HFFc6 (cell line): ENCODE measurements around the gene SLC16A10. TPM values are rescaled to one million over a fixed set of nuclear protein-coding genes. Genes with fewer than 3 reads are reported as not detected.

ENCODE experiments used
- DNase-seq: peaks from one replicate; pipeline ENCODE4 v3.0.0-alpha.2; 2018
- H3K27ac Mint-ChIP-seq: 2 replicates; pipeline ENCODE4 v1.8.0; 2020; ENCODE audit warnings: mild to moderate bottlenecking, mixed read lengths
- H3K27me3 Mint-ChIP-seq: 2 replicates; pipeline ENCODE4 v1.8.0; 2021; ENCODE audit warnings: mild to moderate bottlenecking, moderate library complexity, mixed read lengths; ENCODE audit not compliant: insufficient read depth
- H3K36me3 Mint-ChIP-seq: 2 replicates; pipeline ENCODE4 v1.8.0; 2021; ENCODE audit warnings: low read depth, mixed read lengths
- H3K4me1 Mint-ChIP-seq: 2 replicates; pipeline ENCODE4 v1.8.0; 2020; ENCODE audit warnings: low read depth, mixed read lengths
- H3K4me3 Mint-ChIP-seq: 2 replicates; pipeline ENCODE4 v1.8.0; 2020; ENCODE audit warnings: mild to moderate bottlenecking, moderate library complexity, mixed read lengths
- H3K9me3 Mint-ChIP-seq: 2 replicates; pipeline ENCODE4 v1.8.0; 2020; ENCODE audit warnings: mild to moderate bottlenecking, mixed read lengths
- total RNA-seq, 6 experiments: library from RNA; stranded (reverse); fragmentation: NEBNext Ultra II Directional; extraction: Animal tissue kit (Norgen Biotek cat#: 25700); gene quantifications; 2 replicates in 1 of 6; 3 replicates in 5 of 6; pipeline ENCODE4 v1.2.3, GENCODE V29; 2021
- TF ChIP-seq, protein P1 (sequence below): fragments of 200-600 bp; sonication (generic); IDR thresholded peaks from 2 replicates; pipeline ENCODE4 v1.5.0; 2021; ENCODE audit warnings: antibody characterized with exemption, mild to moderate bottlenecking

The SLC16A10 gene
- total RNA-seq, 6 experiments from 2014 or later: not detected

DNA sequence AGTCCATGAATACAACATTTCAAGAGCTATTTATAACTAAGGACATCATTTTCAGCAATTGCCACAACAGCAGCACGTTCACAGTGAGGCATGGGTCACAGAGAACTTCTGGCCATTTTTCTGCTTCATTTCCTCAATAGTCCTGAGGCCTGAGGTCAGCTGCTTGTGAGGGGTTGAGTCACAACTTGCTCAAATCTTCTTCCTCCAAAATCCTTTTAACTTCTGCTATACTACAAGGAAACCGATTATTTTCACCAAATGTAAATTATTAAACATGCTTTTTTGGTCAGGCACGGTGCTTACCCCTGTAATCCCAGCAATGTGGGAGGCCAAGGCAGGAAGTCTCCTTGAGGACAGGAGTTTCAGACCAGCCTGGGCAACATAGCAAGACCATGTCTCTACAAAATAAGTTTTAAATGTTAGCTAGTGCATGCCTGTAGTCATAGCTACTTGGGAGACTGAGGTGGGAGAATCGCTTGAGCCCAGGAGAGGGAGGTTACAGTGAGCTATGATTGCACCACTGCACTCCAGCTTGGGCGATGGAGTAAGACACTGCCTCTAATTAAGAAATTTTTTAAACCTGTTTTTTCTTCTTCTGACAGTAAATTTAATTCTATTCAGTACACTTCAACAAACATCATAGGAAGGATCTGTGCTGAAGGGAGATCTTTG lies 11.1 kb upstream of the SLC16A10 start:
- Mint-ChIP-seq H3K36me3 (no peaks in the 10 kb centered on the region), H3K4me3 (no peak overlapping the region), H3K27me3 (peaks cover 19% of the 10 kb centered on the region), H3K4me1 (peaks cover 9% of the 10 kb centered on the region; the same call in 1 of the 2 replicates), H3K27ac (no peak overlapping the region), H3K9me3 (no peaks in the 10 kb centered on the region)
- TF ChIP-seq, protein P1, sequence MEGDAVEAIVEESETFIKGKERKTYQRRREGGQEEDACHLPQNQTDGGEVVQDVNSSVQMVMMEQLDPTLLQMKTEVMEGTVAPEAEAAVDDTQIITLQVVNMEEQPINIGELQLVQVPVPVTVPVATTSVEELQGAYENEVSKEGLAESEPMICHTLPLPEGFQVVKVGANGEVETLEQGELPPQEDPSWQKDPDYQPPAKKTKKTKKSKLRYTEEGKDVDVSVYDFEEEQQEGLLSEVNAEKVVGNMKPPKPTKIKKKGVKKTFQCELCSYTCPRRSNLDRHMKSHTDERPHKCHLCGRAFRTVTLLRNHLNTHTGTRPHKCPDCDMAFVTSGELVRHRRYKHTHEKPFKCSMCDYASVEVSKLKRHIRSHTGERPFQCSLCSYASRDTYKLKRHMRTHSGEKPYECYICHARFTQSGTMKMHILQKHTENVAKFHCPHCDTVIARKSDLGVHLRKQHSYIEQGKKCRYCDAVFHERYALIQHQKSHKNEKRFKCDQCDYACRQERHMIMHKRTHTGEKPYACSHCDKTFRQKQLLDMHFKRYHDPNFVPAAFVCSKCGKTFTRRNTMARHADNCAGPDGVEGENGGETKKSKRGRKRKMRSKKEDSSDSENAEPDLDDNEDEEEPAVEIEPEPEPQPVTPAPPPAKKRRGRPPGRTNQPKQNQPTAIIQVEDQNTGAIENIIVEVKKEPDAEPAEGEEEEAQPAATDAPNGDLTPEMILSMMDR: no peak
- DNase-seq: no peak

DNA sequence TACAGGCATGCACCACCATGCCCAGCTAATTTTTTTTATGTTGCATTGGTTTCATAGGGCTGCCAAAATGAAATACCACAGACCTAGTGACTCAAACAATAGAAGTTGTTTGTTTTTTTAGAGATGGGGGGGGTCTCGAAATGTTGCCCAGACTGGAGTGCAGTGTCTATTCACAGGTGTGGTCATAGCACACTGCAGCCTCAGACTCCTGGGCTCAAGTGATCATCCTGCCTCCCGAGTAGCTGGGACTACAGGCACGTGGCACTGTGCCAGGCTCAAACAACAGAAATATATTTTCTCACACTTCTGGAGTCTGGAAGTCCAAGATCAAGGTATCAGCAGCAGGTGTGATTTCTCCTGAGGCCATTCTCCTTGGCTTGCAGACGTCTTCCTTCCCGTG lies 6.6 kb upstream of the SLC16A10 start:
- TF ChIP-seq, protein P1: no peak
- H3K9me3 Mint-ChIP-seq: no peaks in the 10 kb centered on the region
- H3K4me1 Mint-ChIP-seq: peaks cover 8% of the 10 kb centered on the region; the same call in 1 of the 2 replicates
- peaks cover 13% of the 10 kb centered on the region for H3K27me3 Mint-ChIP-seq
- H3K4me3 Mint-ChIP-seq: no peak overlapping the region
- no peaks in the 10 kb centered on the region for H3K36me3 Mint-ChIP-seq
- no peak overlapping the region for H3K27ac Mint-ChIP-seq
- DNase-seq: no peak

DNA sequence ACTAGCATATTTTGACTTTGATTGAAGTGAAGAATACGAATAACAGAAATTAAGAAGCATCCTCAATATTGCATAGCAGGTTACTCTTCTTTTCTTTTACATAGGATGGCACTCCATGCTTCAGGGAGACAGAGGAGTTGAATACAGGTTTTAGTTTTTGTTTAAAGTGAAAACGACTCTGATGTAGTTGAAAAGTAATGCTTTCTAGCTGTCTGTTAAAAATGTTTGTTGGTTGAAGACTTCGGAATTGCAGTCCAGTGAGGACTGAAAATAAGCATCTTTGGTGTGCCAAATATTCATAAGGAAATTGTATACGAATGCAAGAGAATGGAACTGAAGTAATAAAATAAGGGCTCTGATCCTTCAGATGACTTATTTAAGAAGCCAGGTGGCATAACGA lies 618 bp upstream of the SLC16A10 start:
- Mint-ChIP-seq H3K27me3 (peaks cover 38% of the 10 kb centered on the region), H3K36me3 (no peaks in the 10 kb centered on the region), H3K9me3 (no peaks in the 10 kb centered on the region), H3K27ac (no peak overlapping the region), H3K4me1 (peaks cover 14% of the 10 kb centered on the region), H3K4me3 (peak overlapping the region; percentile 65)
- TF ChIP-seq, protein P1: no peak
- DNase-seq: no peak

DNA sequence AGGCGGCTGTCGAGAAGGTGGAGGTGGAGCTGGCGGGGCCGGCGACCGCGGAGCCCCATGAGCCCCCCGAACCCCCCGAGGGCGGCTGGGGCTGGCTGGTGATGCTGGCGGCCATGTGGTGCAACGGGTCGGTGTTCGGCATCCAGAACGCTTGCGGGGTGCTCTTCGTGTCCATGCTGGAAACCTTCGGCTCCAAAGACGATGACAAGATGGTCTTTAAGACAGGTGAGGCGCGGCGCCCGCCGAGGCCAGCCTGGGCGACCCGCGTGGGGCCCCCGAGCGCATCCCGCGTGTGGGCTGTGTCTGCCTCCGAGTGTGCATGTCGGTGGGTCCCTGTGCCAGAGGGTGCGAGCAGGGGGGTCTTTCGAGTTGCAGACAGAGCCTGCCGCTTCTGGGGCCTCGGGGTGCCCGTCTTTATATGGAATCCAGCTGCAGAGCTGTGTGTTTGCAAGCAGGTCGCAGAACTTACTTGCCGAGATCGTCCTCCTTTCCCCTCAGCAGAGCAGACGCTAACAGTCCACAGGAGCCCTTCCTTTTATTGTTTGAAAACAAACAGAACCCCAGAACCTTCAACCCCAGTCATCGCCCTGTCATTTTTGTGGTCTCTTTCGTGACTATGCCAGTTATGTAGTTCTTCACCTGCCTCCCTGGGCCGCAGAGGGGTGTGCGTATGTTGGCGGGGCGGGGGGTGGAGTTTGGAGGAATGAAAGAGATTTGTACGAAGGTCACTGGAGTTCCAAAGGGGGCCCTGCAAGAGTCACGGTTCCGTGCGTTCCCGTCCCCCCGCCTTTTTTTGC lies 766 bp downstream of the SLC16A10 start:
- peaks cover 47% of the 10 kb centered on the region for H3K27me3 Mint-ChIP-seq
- TF ChIP-seq, protein P1: no peak
- no peak overlapping the region for H3K27ac Mint-ChIP-seq
- H3K4me3 Mint-ChIP-seq: peak overlapping the region; percentile 52
- no peaks in the 10 kb centered on the region for H3K9me3 Mint-ChIP-seq
- DNase-seq: no peak
- no peaks in the 10 kb centered on the region for H3K36me3 Mint-ChIP-seq
- peaks cover 14% of the 10 kb centered on the region for H3K4me1 Mint-ChIP-seq

DNA sequence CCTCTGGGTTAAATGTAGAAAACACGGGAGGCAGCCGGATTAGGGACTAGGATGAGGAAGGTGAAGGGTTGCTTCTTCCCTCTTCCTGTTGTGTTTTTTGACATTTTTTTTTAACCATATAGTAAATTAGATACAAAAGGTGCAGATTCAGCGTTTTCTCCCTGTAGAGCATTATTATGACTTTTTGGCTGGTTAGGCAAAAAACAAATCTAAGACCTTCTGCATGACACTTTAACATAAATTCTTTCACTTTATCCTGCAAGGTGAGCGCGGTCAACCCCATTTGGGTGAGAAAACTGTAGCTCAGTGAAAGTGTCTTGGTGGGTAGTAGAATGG lies 1.3 kb downstream of the SLC16A10 start:
- Mint-ChIP-seq H3K36me3 (no peaks in the 10 kb centered on the region), H3K27ac (no peak overlapping the region), H3K4me3 (peak overlapping the region; percentile 52; the same call in 1 of the 2 replicates), H3K9me3 (no peaks in the 10 kb centered on the region), H3K27me3 (peaks cover 46% of the 10 kb centered on the region), H3K4me1 (peaks cover 14% of the 10 kb centered on the region)
- no peak for DNase-seq
- TF ChIP-seq, protein P1: no peak
